ENCODE measurements around the gene PHEX. TPM values are rescaled to one million over a fixed set of nuclear protein-coding genes. Genes with fewer than 3 reads are reported as not detected.

The PHEX gene
- total RNA-seq, 1 experiment from 2014 or later: 0.27 TPM

- Histone ChIP-seq H3K9me3 (ENCODE audit: control insufficient read depth in 1 of 2, insufficient read depth in 1 of 2, low read depth in 1 of 2, low read length in 2 of 2) (no peaks in the 10 kb centered on the region), H2AFZ (ENCODE audit: low read depth, low read length, poor library complexity, severe bottlenecking) (no peak overlapping the region), H3K27me3 (ENCODE audit: insufficient read depth, low read length) (no peaks in the 10 kb centered on the region), H3K36me3 (ENCODE audit: control insufficient read depth in 1 of 2, insufficient read depth in 2 of 2, low read length in 2 of 2) (no peaks in the 10 kb centered on the region), H3K27ac (ENCODE audit: low read depth, low read length) (no peak overlapping the region), H3K9me2 (ENCODE audit: insufficient read depth) (no peaks in the 10 kb centered on the region), H3K4me2 (ENCODE audit: low read length) (no peak overlapping the region), H3K4me3 (replicated peaks in 1 of 2; ENCODE audit: low read depth in 1 of 2, low read length in 2 of 2) (no peak overlapping the region), H3K9ac (ENCODE audit: low read length) (no peak overlapping the region), H3K79me2 (ENCODE audit: insufficient read depth, low read length) (no peaks in the 10 kb centered on the region), H4K20me1 (ENCODE audit: insufficient read depth) (no peaks in the 10 kb centered on the region), H3K4me1 (ENCODE audit: control insufficient read depth in 1 of 2, insufficient read depth in 2 of 2, low read length in 2 of 2) (no peaks in the 10 kb centered on the region)
- ChIA-PET POLR2A (no interaction called here), RAD21 (ENCODE audit: low non-redundant PET in 1 of 2, low total read pairs in 2 of 2, uncharacterized antibody in 2 of 2, unreplicated experiment in 2 of 2) (no interaction called here), CTCF (no interaction called here)
- ATAC-seq (no peak), DNase-seq (ENCODE audit: low read depth, low spot score) (no peak)
- TF ChIP-seq CTCF (IDR thresholded peaks at IDR 0.05 in 2 of 3, conservative IDR thresholded peaks at IDR 0.05 in 1 of 3; ENCODE audit: borderline replicate concordance in 1 of 3, insufficient read depth in 1 of 3, low read depth in 2 of 3, low read length in 2 of 3): no peak
- no peak for TF ChIP-seq REST (IDR thresholded peaks at IDR 0.05; ENCODE audit: low read depth)
- no peak for TF ChIP-seq EGR1 (IDR thresholded peaks at IDR 0.05; ENCODE audit: low read depth)
- TF ChIP-seq EZH2phosphoT487 (IDR thresholded peaks at IDR 0.05; ENCODE audit: borderline replicate concordance): no peak
- no peak for TF ChIP-seq ZNF274 (IDR thresholded peaks at IDR 0.05; ENCODE audit: low read depth, low read length)
- no peak for TF ChIP-seq RAD21 (IDR thresholded peaks at IDR 0.05; ENCODE audit: low read depth)
- no peak for TF ChIP-seq ELF1 (IDR thresholded peaks at IDR 0.05; ENCODE audit: borderline replicate concordance, low read depth)
- TF ChIP-seq POLR2A (IDR thresholded peaks at IDR 0.05; ENCODE audit: borderline replicate concordance, extremely low read depth, insufficient read depth, insufficient read length): no peak
- no peak for TF ChIP-seq ZFX (IDR thresholded peaks at IDR 0.05)
- intact Hi-C loops (cut with micrococcal nuclease): no loop called here
- no TSS peak for BruUV-seq (replicated peaks)
Measured at GRCh38 chrX:22093550-22093949, 61.4 kb downstream of the PHEX start.

All from HCT116 (cell line).